Sciatic nerve (tissue), 2 donors: Measurements from ENCODE around the gene CAMKMT. TPM values are rescaled to one million over a fixed set of nuclear protein-coding genes. Genes with fewer than 3 reads are reported as not detected.

ENCODE experiments used
- ATAC-seq: fragments of 200-7000 bp; cut with Tn5 transposase; one replicate; pipeline ENCODE4 v1.9.1; 2020; ENCODE audit warnings: mild to moderate bottlenecking, moderate library complexity
- DNase-seq: peaks from one replicate; pipeline ENCODE4 v3.0.0-alpha.2; 2020; ENCODE audit warnings: low spot score
- intact Hi-C: fragments of 100-400 bp; cut with DNase I; formaldehyde crosslinking; loops from one replicate; pipeline ENCODE4 v1.14.2; 2022
- total RNA-seq: library from RNA; stranded (reverse); fragmentation: NEBNext Ultra II Directional; extraction: Animal tissue kit (Norgen Biotek cat#: 25700); gene quantifications from one replicate; pipeline ENCODE4 v1.2.1, GENCODE V29; 2021
- donor health status: DM: no; HTN: no; CAD: no.
- donor health status: DM: no; HTN: no; CAD: no.

CAMKMT gene
- total RNA-seq, 1 donor from 2014 or later: 11.9 TPM

GRCh38 chr2:44612276-44612675 is 250.5 kb downstream of the CAMKMT start:
- DNase-seq (no peak), ATAC-seq (no peak)
- intact Hi-C loops: no loop called here

DNA sequence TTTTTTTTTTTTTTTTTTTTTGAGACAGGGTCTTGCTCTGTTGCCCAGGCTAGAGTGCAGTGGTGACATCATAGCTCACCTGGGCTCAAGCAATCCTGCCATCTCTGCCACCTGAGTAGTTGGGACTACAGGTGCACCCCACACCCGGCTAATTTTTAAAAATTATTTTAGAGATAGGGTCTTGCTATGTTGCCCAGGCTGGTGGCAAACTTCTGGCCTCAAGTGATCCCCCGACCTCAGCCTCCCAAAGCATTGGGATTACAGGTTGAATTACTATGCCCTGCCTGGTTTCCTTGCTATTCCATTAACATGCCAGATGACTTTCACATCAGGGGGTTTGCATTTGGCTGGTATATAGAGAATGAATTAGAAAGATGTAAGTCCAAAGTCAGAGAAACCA is 253.2 kb downstream of the CAMKMT start:
- intact Hi-C loops: no loop called here
- ATAC-seq: no peak

GRCh38 chr2:44615950-44616518 is 254.3 kb downstream of the CAMKMT start:
- intact Hi-C loops: no loop called here
- DNase-seq (no peak), ATAC-seq (no peak)

More for the DNA sequence above, 253.2 kb downstream of the CAMKMT start:
- DNase-seq: no peak

GRCh38 chr2:44616667-44617155 is 255.0 kb downstream of the CAMKMT start:
- intact Hi-C loops: no loop called here
- DNase-seq: no peak
- ATAC-seq: no peak

DNA sequence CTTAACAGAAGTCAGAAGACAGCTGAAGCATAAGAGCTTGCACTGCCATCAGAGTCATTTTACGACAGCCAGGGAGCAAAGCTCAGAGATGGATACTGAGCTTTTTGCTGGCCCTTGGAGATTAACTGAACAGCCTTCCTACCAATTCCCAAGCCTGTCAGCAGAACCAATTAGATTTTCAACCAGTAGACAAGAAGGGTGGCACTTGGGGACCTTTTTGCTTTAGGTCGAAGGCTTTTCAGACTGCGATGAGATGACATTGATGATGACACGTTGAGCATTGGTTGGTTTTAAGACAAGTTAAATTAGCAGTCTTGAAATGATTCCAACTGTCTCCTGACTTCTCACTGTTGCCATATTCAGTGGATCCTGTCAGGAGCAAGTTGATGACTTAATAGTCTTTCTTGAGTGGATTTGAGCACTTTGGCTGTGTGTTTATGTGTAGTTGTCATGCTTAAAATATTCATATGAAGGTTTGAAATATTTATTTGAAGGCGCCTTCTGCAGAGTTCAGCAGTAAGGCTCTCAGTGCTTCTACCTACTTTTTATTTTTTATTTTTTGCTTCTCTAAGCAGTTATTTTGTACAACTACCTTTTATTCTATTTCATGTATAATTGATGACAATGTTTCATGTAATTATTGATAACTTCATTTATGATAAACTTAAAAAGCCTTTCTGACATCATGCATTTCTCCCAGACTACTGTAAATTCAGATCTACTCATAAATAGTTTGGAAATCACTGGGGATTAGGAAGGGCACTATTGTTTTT is 256.7 kb downstream of the CAMKMT start:
- ATAC-seq (no peak), DNase-seq (no peak)
- intact Hi-C loops: no loop called here

- DNase-seq: no peak
- no peak for ATAC-seq
- intact Hi-C loops: no loop called here
Measured at GRCh38 chr2:44620189-44620990, 258.6 kb downstream of the CAMKMT start.

GRCh38 chr2:44623622-44624351 is 262.0 kb downstream of the CAMKMT start:
- no peak for ATAC-seq
- DNase-seq: no peak
- intact Hi-C loops: no loop called here

DNA sequence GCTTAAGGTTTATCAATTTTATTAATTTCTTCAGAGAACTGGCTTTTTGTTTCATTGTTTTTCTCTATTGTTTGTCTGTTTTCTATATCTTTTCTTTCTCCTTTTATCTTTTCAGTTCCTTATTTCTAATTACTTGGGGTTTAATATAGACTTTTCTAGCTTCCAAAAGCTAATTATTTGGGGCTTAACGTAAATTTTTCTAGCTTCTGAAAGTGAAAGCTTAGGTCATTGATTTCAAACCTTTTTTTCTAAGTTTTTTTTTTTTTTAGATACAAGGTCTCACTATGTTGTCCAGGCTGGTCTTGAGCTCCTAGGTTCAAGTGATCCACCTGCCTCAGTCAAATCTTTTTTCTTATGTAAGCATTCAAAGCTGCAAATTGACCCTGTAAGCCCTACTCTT is 266.6 kb downstream of the CAMKMT start:
- intact Hi-C loops: no loop called here
- DNase-seq: no peak
- no peak for ATAC-seq

DNA sequence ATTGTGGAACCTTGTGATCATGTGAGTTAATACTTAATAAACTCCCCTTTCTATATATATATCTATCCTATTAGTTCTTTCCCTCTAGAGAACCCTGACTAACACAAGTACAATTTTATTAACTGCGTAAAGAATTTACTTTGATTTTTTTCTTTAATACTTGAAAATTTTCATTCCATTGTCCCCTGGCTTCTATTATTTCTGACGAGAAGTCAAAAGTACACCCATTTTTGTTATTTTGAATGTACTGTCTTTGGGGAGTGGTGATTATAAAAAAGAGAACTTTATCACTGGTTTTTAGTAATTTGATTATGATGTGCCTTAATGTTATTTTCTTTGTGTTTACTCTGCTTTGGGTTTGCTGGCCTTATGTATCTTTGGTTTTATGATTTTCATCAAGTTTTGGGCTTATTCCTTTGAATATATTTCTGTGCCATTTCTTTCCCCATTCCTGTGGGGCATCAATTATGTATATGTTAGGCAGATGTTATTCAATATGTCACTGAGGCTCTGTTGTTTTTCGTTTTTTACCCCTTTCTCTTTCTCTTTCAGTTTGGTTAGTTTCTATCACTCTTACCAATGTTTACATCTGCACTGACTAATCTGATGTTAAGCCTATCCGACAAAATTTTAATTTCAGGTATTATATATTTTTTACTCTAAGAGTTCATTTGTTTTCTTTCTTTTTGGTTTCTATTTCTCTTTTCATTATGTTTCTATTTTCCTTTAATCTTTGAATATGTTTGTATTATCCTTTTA is 271.4 kb downstream of the CAMKMT start:
- ATAC-seq (no peak), DNase-seq (no peak)
- intact Hi-C loops: no loop called here

GRCh38 chr2:44635725-44636124 is 274.0 kb downstream of the CAMKMT start:
- ATAC-seq (no peak), DNase-seq (no peak)
- intact Hi-C loops: no loop called here

GRCh38 chr2:44638649-44639048 is 276.9 kb downstream of the CAMKMT start:
- ATAC-seq (no peak), DNase-seq (no peak)
- intact Hi-C loops: no loop called here

- intact Hi-C loops: no loop called here
- ATAC-seq (no peak), DNase-seq (no peak)
Measured at GRCh38 chr2:44639399-44639798, 277.7 kb downstream of the CAMKMT start.

DNA sequence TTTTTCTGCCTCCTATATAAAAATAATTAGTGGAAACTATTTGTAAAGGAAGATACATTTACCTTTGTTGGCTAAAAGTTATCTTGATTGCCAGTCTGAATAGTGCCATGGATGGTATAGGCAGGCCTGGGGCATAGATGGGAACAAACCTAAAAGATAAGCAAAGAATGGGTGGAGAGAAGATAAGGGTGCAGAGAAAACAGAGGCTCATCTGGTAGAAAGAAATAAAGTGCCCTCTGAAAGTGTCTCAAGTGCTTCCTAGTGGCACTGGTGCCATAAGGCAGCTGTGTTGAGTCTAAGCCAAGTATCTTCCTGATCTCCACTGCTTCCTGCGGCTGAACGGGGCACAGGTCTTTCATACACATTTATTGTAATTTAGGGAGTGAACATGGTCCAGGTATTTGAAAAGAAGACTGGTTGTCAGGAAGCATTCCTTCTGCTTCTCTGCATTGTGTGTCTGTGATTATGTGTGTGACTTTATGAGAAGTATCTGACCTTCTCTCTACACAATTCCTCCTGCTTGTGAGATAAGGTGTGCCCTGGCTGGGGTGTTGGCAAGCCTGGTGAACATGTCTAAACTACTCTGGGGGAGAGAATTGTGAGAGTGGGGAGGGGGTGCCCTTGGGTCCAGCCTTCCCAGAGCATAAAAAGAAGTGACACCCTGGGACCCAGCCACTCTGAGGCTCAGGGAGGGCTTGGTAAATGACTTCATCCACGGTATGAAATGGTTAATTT is 280.5 kb downstream of the CAMKMT start:
- intact Hi-C loops: no loop called here
- no peak for DNase-seq
- ATAC-seq: no peak

GRCh38 chr2:44645937-44646336 is 284.2 kb downstream of the CAMKMT start:
- intact Hi-C loops: no loop called here
- ATAC-seq (no peak), DNase-seq (no peak)

DNA sequence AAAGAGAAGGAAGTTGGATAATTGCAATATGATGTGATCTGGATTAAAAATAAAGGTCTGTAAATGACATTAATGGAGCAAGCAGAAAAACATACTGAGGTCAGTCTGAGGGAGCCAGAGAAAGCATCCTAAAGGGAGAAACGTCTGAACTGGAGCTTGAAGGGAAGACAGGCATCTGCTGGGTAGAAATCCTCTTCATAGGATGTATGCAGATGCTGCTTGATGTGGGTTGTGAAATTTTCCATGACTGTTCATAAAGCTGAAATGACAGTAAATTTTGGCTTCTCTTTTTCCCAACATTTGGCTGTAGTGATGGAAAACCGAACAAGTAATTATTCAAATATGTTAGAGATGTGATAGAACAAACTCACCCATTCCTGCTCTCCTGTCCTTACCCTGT is 287.6 kb downstream of the CAMKMT start:
- intact Hi-C loops: no loop called here
- DNase-seq: no peak
- ATAC-seq: no peak

DNA sequence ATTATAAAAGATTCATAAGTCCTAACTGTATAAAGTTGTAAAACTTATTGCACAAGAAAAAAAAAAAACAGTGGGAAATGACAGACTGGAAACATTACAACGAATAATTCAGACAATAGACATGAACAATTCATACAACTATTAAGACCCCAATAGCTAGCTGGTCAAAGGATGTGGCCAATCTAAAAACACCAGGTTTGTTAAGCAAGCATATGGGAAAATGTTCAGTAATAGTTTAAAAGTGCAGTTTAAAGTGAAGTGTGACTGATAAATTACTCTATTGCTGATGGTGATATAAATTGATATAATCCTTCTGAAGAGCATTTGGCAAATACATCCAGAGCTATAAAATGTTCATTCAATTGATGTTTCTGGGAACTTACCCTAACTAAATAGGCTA is 289.0 kb downstream of the CAMKMT start:
- DNase-seq (no peak), ATAC-seq (no peak)
- intact Hi-C loops: no loop called here

DNA sequence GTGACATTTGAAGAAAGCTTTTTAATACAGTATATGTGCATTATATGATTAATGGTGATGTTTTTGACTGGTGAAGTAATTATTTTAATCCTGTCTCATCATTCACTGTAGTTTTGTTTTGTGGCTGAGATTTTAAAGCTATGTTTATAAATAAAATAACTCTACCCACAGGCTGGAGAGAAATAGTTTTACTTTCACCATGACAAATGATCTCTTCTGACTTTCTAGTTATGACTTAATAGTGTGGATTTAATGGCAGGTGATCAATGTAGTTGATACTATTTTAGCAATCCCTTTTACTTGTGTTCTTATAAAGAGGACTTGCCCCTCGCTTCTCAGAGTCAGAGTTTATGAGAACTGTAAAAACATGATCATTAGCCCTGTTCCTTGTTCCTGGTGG is 290.2 kb downstream of the CAMKMT start:
- DNase-seq: no peak
- intact Hi-C loops: no loop called here
- ATAC-seq: no peak

DNA sequence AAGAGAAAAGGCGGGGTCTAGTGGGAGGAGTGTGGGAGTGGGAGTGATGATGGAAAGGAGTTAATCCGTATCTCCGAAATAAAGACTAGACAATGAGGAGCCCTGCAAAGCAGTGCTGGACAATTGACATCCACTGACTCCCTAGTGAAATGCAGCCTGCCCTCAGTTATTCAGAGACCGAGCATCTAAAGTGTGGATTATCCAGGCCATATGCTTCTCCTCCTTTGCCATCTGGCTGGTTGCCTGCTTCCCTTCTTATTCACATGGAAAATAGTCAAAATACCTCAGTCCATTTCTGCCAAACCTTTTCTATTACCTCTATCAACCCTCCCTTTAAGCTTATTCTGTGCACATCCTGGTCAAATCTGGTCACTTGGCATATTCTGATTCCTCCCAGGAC is 291.0 kb downstream of the CAMKMT start:
- intact Hi-C loops: no loop called here
- DNase-seq: no peak
- ATAC-seq: no peak
